CD4-positive, CD25-positive, alpha-beta regulatory T cell (primary cell): ENCODE results near the gene PARD3. TPM values are rescaled to one million over a fixed set of nuclear protein-coding genes. Genes with fewer than 3 reads are reported as not detected.
A peak's percentile ranks its signal among the peaks of the same experiment; 100 is the strongest.

Experiments
- ATAC-seq, 2 donors: fragments of 150-1000 bp; cut with Tn5 transposase; one replicate each; pipeline ENCODE4 v1.10.0; 2021; ENCODE audit warnings: low read depth in 2 of 2, moderate number of reproducible peaks in 2 of 2, moderate library complexity in 1 of 2
- DNase-seq, 3 donors: peaks; one replicate each; pipeline versions ENCODE4 v3.0.0 to v3.0.0-alpha.2; 2012 to 2022; ENCODE audit warnings: mixed read lengths in 1 of 3
- H3K27ac ChIP-seq: one replicate; pipeline ENCODE4 v1.7.0; 2013; ENCODE audit warnings: mild to moderate bottlenecking, low read length; ENCODE audit not compliant: insufficient read depth, poor library complexity, severe bottlenecking
- H3K27me3 ChIP-seq: one replicate; pipeline ENCODE4 v1.7.0; 2013; ENCODE audit warnings: low read length; ENCODE audit not compliant: control insufficient read depth, insufficient read depth
- H3K36me3 ChIP-seq: one replicate; pipeline ENCODE4 v1.7.0; 2013; ENCODE audit warnings: mild to moderate bottlenecking, low read length, moderate library complexity; ENCODE audit not compliant: control insufficient read depth, insufficient read depth
- H3K4me1 ChIP-seq: 2 replicates; pipeline ENCODE4 v1.7.0; 2013; ENCODE audit warnings: mild to moderate bottlenecking, low read length; ENCODE audit not compliant: insufficient read depth, control insufficient read depth, poor library complexity, severe bottlenecking
- H3K4me3 ChIP-seq: one replicate; pipeline ENCODE4 v1.7.0; 2013; ENCODE audit warnings: low read depth, mild to moderate bottlenecking, low read length, moderate library complexity
- H3K9me3 ChIP-seq, 2 experiments: 1 replicate in 1 of 2; 2 replicates in 1 of 2; pipeline ENCODE4 v1.7.0; 2013; ENCODE audit warnings: low read length in 2 of 2, mild to moderate bottlenecking in 1 of 2, moderate library complexity in 1 of 2; ENCODE audit not compliant: control insufficient read depth in 2 of 2
- H3K27ac Mint-ChIP-seq, 3 donors: one replicate each; pipeline ENCODE4 v1.8.0; 2020 to 2022; ENCODE audit warnings: mild to moderate bottlenecking in 3 of 3, mixed read lengths in 3 of 3, moderate library complexity in 2 of 3
- H3K27me3 Mint-ChIP-seq: one replicate; pipeline ENCODE4 v1.8.0; 2022; ENCODE audit warnings: mild to moderate bottlenecking, mixed read lengths
- H3K36me3 Mint-ChIP-seq: one replicate; pipeline ENCODE4 v1.8.0; 2020; ENCODE audit warnings: mixed read lengths
- H3K4me1 Mint-ChIP-seq, 4 donors: one replicate each; pipeline ENCODE4 v1.8.0; 2020 to 2022; ENCODE audit warnings: mixed read lengths in 4 of 4, mild to moderate bottlenecking in 1 of 4
- H3K4me3 Mint-ChIP-seq, 4 donors: one replicate each; pipeline ENCODE4 v1.8.0; 2020 to 2022; ENCODE audit warnings: mild to moderate bottlenecking in 4 of 4, mixed read lengths in 4 of 4, moderate library complexity in 3 of 4
- H3K9me3 Mint-ChIP-seq, 7 donors: one replicate each; pipeline ENCODE4 v1.8.0; 2020 to 2022; ENCODE audit warnings: mixed read lengths in 7 of 7, mild to moderate bottlenecking in 3 of 7, moderate library complexity in 2 of 7
- polyA plus RNA-seq, 4 donors: library from polyadenylated mRNA; unstranded; fragments of 300-500 nt; fragmentation: Illumina TruSeq; gene quantifications; one replicate each; pipeline ENCODE4 v1.2.3, GENCODE V29; 2021
- total RNA-seq: library from RNA; stranded (reverse); gene quantifications from one replicate; pipeline ENCODE4 v1.2.3, GENCODE V29; 2022

The PARD3 gene
- total and polyA plus RNA-seq, 5 donors from 2014 or later: 0.08 to 0.79 TPM; not detected in 3

GRCh38 chr10:34520510-34520909 lies 294.6 kb downstream of the PARD3 start:
- Mint-ChIP-seq H3K4me1 (no peaks in the 10 kb centered on the region), H3K9me3 (peaks cover 0 to 4% (median 1%) of the 10 kb centered on the region in 7 donors), H3K36me3 (no peaks in the 10 kb centered on the region), H3K4me3 (no peak overlapping the region), H3K27me3 (peaks cover 5% of the 10 kb centered on the region), H3K27ac (no peak overlapping the region)
- no peak overlapping the region for H3K27ac ChIP-seq
- no peaks in the 10 kb centered on the region for H3K9me3 ChIP-seq
- no peaks in the 10 kb centered on the region for H3K36me3 ChIP-seq
- H3K27me3 ChIP-seq: no peaks in the 10 kb centered on the region
- H3K4me3 ChIP-seq: no peak overlapping the region
- no peak for DNase-seq
- no peak for ATAC-seq
- H3K4me1 ChIP-seq: no peaks in the 10 kb centered on the region

GRCh38 chr10:34520084-34520483 lies 295.0 kb downstream of the PARD3 start:
- no peaks in the 10 kb centered on the region for H3K9me3 ChIP-seq
- no peak overlapping the region for H3K4me3 Mint-ChIP-seq
- no peak for DNase-seq
- no peaks in the 10 kb centered on the region for H3K36me3 Mint-ChIP-seq
- no peaks in the 10 kb centered on the region for H3K27me3 ChIP-seq
- H3K27me3 Mint-ChIP-seq: peaks cover 5% of the 10 kb centered on the region
- ATAC-seq: no peak
- no peak overlapping the region for H3K4me3 ChIP-seq
- H3K9me3 Mint-ChIP-seq: peaks cover 0 to 4% (median 1%) of the 10 kb centered on the region in 7 donors
- no peak overlapping the region for H3K27ac Mint-ChIP-seq
- H3K4me1 ChIP-seq: no peaks in the 10 kb centered on the region
- H3K4me1 Mint-ChIP-seq: no peaks in the 10 kb centered on the region
- no peaks in the 10 kb centered on the region for H3K36me3 ChIP-seq
- H3K27ac ChIP-seq: no peak overlapping the region

- Histone ChIP-seq H3K36me3 (no peaks in the 10 kb centered on the region), H3K4me1 (no peaks in the 10 kb centered on the region), H3K27me3 (no peaks in the 10 kb centered on the region), H3K27ac (no peak overlapping the region), H3K4me3 (no peak overlapping the region), H3K9me3 (no peaks in the 10 kb centered on the region)
- no peaks in the 10 kb centered on the region for H3K27me3 Mint-ChIP-seq
- no peak for ATAC-seq
- no peak overlapping the region for H3K4me3 Mint-ChIP-seq
- no peak for DNase-seq
- no peaks in the 10 kb centered on the region for H3K4me1 Mint-ChIP-seq
- H3K27ac Mint-ChIP-seq: no peak overlapping the region
- H3K36me3 Mint-ChIP-seq: no peaks in the 10 kb centered on the region
- peaks cover 0 to 2% (median 0%) of the 10 kb centered on the region in 7 donors for H3K9me3 Mint-ChIP-seq
Observed at GRCh38 chr10:34514290-34514689, 300.8 kb downstream of the PARD3 start.

GRCh38 chr10:34513636-34514035 lies 301.5 kb downstream of the PARD3 start:
- no peak overlapping the region for H3K27ac Mint-ChIP-seq
- H3K36me3 Mint-ChIP-seq: no peaks in the 10 kb centered on the region
- DNase-seq: no peak
- Histone ChIP-seq H3K27me3 (no peaks in the 10 kb centered on the region), H3K4me3 (no peak overlapping the region), H3K27ac (no peak overlapping the region), H3K36me3 (no peaks in the 10 kb centered on the region), H3K4me1 (no peaks in the 10 kb centered on the region), H3K9me3 (no peaks in the 10 kb centered on the region)
- ATAC-seq: no peak
- H3K27me3 Mint-ChIP-seq: no peaks in the 10 kb centered on the region
- H3K4me1 Mint-ChIP-seq: no peaks in the 10 kb centered on the region
- H3K4me3 Mint-ChIP-seq: no peak overlapping the region
- H3K9me3 Mint-ChIP-seq: peaks cover 0 to 2% (median 0%) of the 10 kb centered on the region in 7 donors

GRCh38 chr10:34507217-34507616 lies 307.9 kb downstream of the PARD3 start:
- no peaks in the 10 kb centered on the region for H3K36me3 Mint-ChIP-seq

GRCh38 chr10:34506786-34507185 lies 308.3 kb downstream of the PARD3 start:
- H3K4me3 ChIP-seq: no peak overlapping the region
- Mint-ChIP-seq H3K4me1 (no peaks in the 10 kb centered on the region), H3K27ac (peak overlapping the region in 1 of 3 donors; percentile 29), H3K36me3 (no peaks in the 10 kb centered on the region), H3K4me3 (no peak overlapping the region), H3K27me3 (no peaks in the 10 kb centered on the region), H3K9me3 (peaks cover 0 to 5% (median 0%) of the 10 kb centered on the region in 7 donors)
- H3K27ac ChIP-seq: no peak overlapping the region
- H3K27me3 ChIP-seq: no peaks in the 10 kb centered on the region
- H3K4me1 ChIP-seq: no peaks in the 10 kb centered on the region
- H3K9me3 ChIP-seq: no peaks in the 10 kb centered on the region
- DNase-seq (no peak), ATAC-seq (no peak)
- H3K36me3 ChIP-seq: no peaks in the 10 kb centered on the region

More at GRCh38 chr10:34507217-34507616, 307.9 kb downstream of the PARD3 start:
- ATAC-seq: no peak
- Histone ChIP-seq H3K9me3 (no peaks in the 10 kb centered on the region), H3K4me3 (no peak overlapping the region), H3K36me3 (no peaks in the 10 kb centered on the region), H3K4me1 (no peaks in the 10 kb centered on the region), H3K27ac (no peak overlapping the region), H3K27me3 (no peaks in the 10 kb centered on the region)
- Mint-ChIP-seq H3K9me3 (peaks cover 0 to 2% (median 0%) of the 10 kb centered on the region in 7 donors), H3K27ac (no peak overlapping the region), H3K27me3 (no peaks in the 10 kb centered on the region), H3K4me3 (no peak overlapping the region), H3K4me1 (no peaks in the 10 kb centered on the region)
- DNase-seq: no peak

- Mint-ChIP-seq H3K4me1 (no peaks in the 10 kb centered on the region), H3K9me3 (peaks cover 0 to 5% (median 0%) of the 10 kb centered on the region in 7 donors), H3K36me3 (no peaks in the 10 kb centered on the region), H3K27me3 (no peaks in the 10 kb centered on the region), H3K4me3 (no peak overlapping the region), H3K27ac (no peak overlapping the region)
- H3K27ac ChIP-seq: no peak overlapping the region
- H3K9me3 ChIP-seq: no peaks in the 10 kb centered on the region
- ATAC-seq: no peak
- no peaks in the 10 kb centered on the region for H3K27me3 ChIP-seq
- H3K36me3 ChIP-seq: no peaks in the 10 kb centered on the region
- H3K4me1 ChIP-seq: no peaks in the 10 kb centered on the region
- no peak overlapping the region for H3K4me3 ChIP-seq
- DNase-seq: no peak
Observed at GRCh38 chr10:34505338-34505737, 309.8 kb downstream of the PARD3 start.

- DNase-seq (no peak), ATAC-seq (no peak)
- H3K4me3 Mint-ChIP-seq: no peak overlapping the region
- no peaks in the 10 kb centered on the region for H3K4me1 ChIP-seq
- no peaks in the 10 kb centered on the region for H3K27me3 Mint-ChIP-seq
- H3K9me3 ChIP-seq: no peaks in the 10 kb centered on the region
- peaks cover 0 to 5% (median 0%) of the 10 kb centered on the region in 7 donors for H3K9me3 Mint-ChIP-seq
- H3K4me1 Mint-ChIP-seq: no peaks in the 10 kb centered on the region
- H3K27me3 ChIP-seq: no peaks in the 10 kb centered on the region
- no peaks in the 10 kb centered on the region for H3K36me3 ChIP-seq
- H3K27ac Mint-ChIP-seq: no peak overlapping the region
- no peaks in the 10 kb centered on the region for H3K36me3 Mint-ChIP-seq
- H3K27ac ChIP-seq: no peak overlapping the region
- H3K4me3 ChIP-seq: no peak overlapping the region
Observed at GRCh38 chr10:34504534-34504933, 310.6 kb downstream of the PARD3 start.
